Left lung (tissue), 10 donors: ENCODE results near the gene PTCD1. TPM values are rescaled to one million over a fixed set of nuclear protein-coding genes. Genes with fewer than 3 reads are reported as not detected.
A peak's percentile ranks its signal among the peaks of the same experiment; 100 is the strongest.

Source experiments
- ATAC-seq: fragments of 200-7000 bp; cut with Tn5 transposase; one replicate; pipeline ENCODE4 v1.9.1; 2020; ENCODE audit warnings: moderate library complexity
- DNase-seq, 4 donors: peaks; one replicate each; pipeline ENCODE4 v3.0.0-alpha.2; 2013 to 2020
- H3K27ac ChIP-seq, 2 donors: fragments of 200-600 bp; sonication (generic) in 1 of 2; one replicate each; pipeline versions ENCODE4 v1.5.0 to v1.8.0; 2020 to 2021
- H3K27me3 ChIP-seq, 2 donors: fragments of 200-600 bp; sonication (generic) in 1 of 2; one replicate each; pipeline versions ENCODE4 v1.5.0 to v1.8.0; 2020 to 2021
- H3K36me3 ChIP-seq, 2 donors: fragments of 200-600 bp; sonication (generic) in 1 of 2; one replicate each; pipeline versions ENCODE4 v1.5.0 to v1.8.0; 2020 to 2021
- H3K4me1 ChIP-seq, 2 donors: fragments of 200-600 bp; one replicate each; pipeline ENCODE4 v1.8.0; 2021
- H3K4me3 ChIP-seq, 2 donors: fragments of 200-600 bp; sonication (generic) in 1 of 2; one replicate each; pipeline versions ENCODE4 v1.5.0 to v1.8.0; 2020 to 2021; ENCODE audit warnings: mild to moderate bottlenecking in 1 of 2
- H3K9me3 ChIP-seq, 2 donors: fragments of 200-600 bp; sonication (generic) in 1 of 2; one replicate each; pipeline versions ENCODE4 v1.5.0 to v1.8.0; 2020 to 2021
- CTCF ChIP-seq, 2 donors: fragments of 200-600 bp; sonication (generic) in 1 of 2; IDR thresholded peaks; one replicate each; pipeline versions ENCODE4 v1.5.0 to v1.8.0; 2021; ENCODE audit warnings: antibody characterized with exemption in 2 of 2
- intact Hi-C, 2 donors: fragments of 100-400 bp; cut with DNase I; formaldehyde crosslinking; loops; one replicate each; pipeline versions ENCODE4 v1.11.2 to v1.14.2; 2022
- polyA plus RNA-seq, 6 donors: library from polyadenylated mRNA; unstranded; fragments of 120-200 nt; gene quantifications; one replicate each; pipeline ENCODE4 v1.2.1, GENCODE V29; 2013; ENCODE audit not compliant: insufficient read length in 6 of 6
- total RNA-seq, 2 donors: library from RNA; stranded (reverse); fragmentation: NEBNext Ultra II Directional; extraction: Animal tissue kit (Norgen Biotek cat#: 25700); gene quantifications; one replicate each; pipeline ENCODE4 v1.2.1, GENCODE V29; 2021
- donor health status: DM: no; HTN: yes; CAD: no.
- donor health status: DM: no; HTN: no; CAD: no.

Gene PTCD1
- total and polyA plus RNA-seq, 8 donors = 3.5 to 8.2 (median 7.0) TPM

GRCh38 chr7:99428972-99429566 lies 9.5 kb downstream of the PTCD1 start:
- no peak for ATAC-seq

GRCh38 chr7:99424932-99425730 lies 13.5 kb downstream of the PTCD1 start:
- H3K27ac ChIP-seq = no peak overlapping the region
- H3K36me3 ChIP-seq = peaks cover 0 to 81% of the 10 kb centered on the region in 2 donors
- DNase-seq (peak in 1 of 4 donors; percentile 73), ATAC-seq (no peak)
- intact Hi-C loops = no loop called here
- H3K9me3 ChIP-seq = no peaks in the 10 kb centered on the region
- no peaks in the 10 kb centered on the region for H3K27me3 ChIP-seq
- H3K4me3 ChIP-seq = no peak overlapping the region
- TF ChIP-seq CTCF (IDR thresholded peaks at IDR 0.05) = no peak
- no peaks in the 10 kb centered on the region for H3K4me1 ChIP-seq

More at GRCh38 chr7:99428972-99429566, 9.5 kb downstream of the PTCD1 start:
- H3K4me3 ChIP-seq = no peak overlapping the region
- H3K27me3 ChIP-seq = no peaks in the 10 kb centered on the region
- H3K36me3 ChIP-seq = peaks cover 0 to 85% of the 10 kb centered on the region in 2 donors
- intact Hi-C loops = no loop called here
- H3K27ac ChIP-seq = no peak overlapping the region
- no peak for TF ChIP-seq CTCF (IDR thresholded peaks at IDR 0.05)
- DNase-seq = peak in 1 of 4 donors; percentile 45
- no peaks in the 10 kb centered on the region for H3K9me3 ChIP-seq
- H3K4me1 ChIP-seq = no peaks in the 10 kb centered on the region

GRCh38 chr7:99422625-99423024 lies 16.0 kb downstream of the PTCD1 start:
- H3K36me3 ChIP-seq = peaks cover 0 to 83% of the 10 kb centered on the region in 2 donors

GRCh38 chr7:99422186-99422585 lies 16.4 kb downstream of the PTCD1 start:
- H3K36me3 ChIP-seq = peaks cover 0 to 87% of the 10 kb centered on the region in 2 donors
- no peak for DNase-seq

More at GRCh38 chr7:99422625-99423024, 16.0 kb downstream of the PTCD1 start:
- no peak overlapping the region for H3K27ac ChIP-seq
- no peak overlapping the region for H3K4me3 ChIP-seq
- no peaks in the 10 kb centered on the region for H3K9me3 ChIP-seq
- H3K27me3 ChIP-seq = no peaks in the 10 kb centered on the region
- intact Hi-C loops = no loop called here
- DNase-seq (peak in 1 of 4 donors; percentile 4), ATAC-seq (no peak)
- no peak for TF ChIP-seq CTCF (IDR thresholded peaks at IDR 0.05)
- no peaks in the 10 kb centered on the region for H3K4me1 ChIP-seq

More at GRCh38 chr7:99422186-99422585, 16.4 kb downstream of the PTCD1 start:
- no peaks in the 10 kb centered on the region for H3K27me3 ChIP-seq
- no peak overlapping the region for H3K27ac ChIP-seq
- H3K9me3 ChIP-seq = no peaks in the 10 kb centered on the region
- intact Hi-C loops = no loop called here
- TF ChIP-seq CTCF (IDR thresholded peaks at IDR 0.05) = no peak
- no peak for ATAC-seq
- H3K4me3 ChIP-seq = no peak overlapping the region
- no peaks in the 10 kb centered on the region for H3K4me1 ChIP-seq
